HFF-Myc (cell line): ENCODE data around the gene GNG7.
"Not testable (repeated sequence)": the region's sequence is repeated elsewhere in the genome, so short reads cannot be mapped to it uniquely, and the experiment has no call there.

Experiments
- DNase-seq: peaks from one replicate; pipeline ENCODE4 v3.0.0-alpha.2; 2011; ENCODE audit warnings: low read depth; ENCODE audit errors: extremely low read depth
- H3K4me3 ChIP-seq: replicated peaks from 2 replicates; pipeline ENCODE4 v1.5.1; 2011; ENCODE audit warnings: low read depth, mild to moderate bottlenecking, control low read depth, low read length
- TF ChIP-seq, protein P1 (sequence below): IDR thresholded peaks from 2 replicates; pipeline ENCODE4 v1.5.1; 2012; ENCODE audit warnings: mild to moderate bottlenecking, low read depth, low read length, control low read depth; ENCODE audit errors: missing control alignments

The GNG7 gene

DNA sequence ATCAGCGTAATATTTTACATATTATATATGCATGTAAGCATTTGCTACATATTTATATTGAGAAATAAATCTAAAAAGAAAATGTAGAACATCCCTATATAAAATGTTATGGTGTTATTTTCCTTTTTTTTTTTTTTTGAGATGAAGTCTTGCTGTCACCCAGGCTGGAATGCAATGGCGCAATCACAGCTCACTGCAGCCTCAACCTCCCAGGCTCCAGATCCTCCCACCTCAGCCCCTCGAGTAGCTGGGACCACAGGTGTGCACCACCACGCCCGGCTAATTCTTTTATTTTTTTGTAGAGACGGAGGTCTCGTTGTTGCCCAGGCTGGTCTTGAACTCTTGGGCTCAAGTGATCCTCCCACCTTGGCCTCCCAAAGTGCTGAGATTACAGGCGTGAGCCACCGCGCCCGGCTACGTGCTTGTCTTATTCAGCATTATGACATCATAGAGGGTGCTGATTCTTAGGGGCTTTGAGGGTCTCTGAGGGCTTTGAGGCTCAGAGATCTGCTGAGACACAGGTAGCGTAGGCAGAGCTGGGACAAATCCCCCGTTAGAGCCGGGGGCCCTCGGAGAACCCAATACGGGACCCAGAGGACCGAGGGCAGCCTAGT is 124.7 kb downstream of the GNG7 start:
- TF ChIP-seq, protein P1, sequence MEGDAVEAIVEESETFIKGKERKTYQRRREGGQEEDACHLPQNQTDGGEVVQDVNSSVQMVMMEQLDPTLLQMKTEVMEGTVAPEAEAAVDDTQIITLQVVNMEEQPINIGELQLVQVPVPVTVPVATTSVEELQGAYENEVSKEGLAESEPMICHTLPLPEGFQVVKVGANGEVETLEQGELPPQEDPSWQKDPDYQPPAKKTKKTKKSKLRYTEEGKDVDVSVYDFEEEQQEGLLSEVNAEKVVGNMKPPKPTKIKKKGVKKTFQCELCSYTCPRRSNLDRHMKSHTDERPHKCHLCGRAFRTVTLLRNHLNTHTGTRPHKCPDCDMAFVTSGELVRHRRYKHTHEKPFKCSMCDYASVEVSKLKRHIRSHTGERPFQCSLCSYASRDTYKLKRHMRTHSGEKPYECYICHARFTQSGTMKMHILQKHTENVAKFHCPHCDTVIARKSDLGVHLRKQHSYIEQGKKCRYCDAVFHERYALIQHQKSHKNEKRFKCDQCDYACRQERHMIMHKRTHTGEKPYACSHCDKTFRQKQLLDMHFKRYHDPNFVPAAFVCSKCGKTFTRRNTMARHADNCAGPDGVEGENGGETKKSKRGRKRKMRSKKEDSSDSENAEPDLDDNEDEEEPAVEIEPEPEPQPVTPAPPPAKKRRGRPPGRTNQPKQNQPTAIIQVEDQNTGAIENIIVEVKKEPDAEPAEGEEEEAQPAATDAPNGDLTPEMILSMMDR, result no peak
- no peak for DNase-seq
- no peak overlapping the region for H3K4me3 ChIP-seq

DNA sequence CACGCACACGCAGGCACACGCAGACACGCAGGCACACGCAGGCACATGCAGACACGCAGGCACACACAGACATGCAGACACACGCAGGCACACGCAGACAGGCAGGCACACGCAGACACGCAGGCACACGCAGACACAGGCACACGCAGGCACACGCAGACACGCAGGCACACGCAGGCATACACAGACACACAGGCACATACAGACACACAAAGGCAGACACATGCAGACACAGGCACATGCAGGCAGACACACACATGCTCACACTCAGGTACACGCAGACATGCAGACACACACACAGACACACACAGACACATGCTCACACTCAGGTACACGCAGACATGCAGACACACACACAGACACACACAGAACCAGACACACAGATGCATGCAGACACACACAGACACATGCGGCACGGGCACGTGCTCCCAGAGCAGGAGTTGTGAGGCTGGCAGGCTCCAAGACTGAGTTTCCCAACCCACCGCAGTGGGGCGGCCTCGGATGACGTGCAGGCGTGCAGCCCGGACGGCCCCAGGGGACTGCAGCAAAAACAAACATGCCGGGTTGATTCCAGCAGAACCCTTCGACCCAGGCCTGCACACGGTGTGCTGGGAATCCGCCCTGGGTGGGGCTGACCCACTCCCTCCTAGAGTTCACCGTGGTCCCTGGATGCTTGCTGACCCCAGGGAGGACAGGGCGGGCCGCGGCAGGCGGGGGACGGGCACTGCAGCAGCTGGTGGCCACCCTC is 126.6 kb downstream of the GNG7 start:
- TF ChIP-seq, protein P1, result no peak
- DNase-seq, result no peak
- H3K4me3 ChIP-seq, result no peak overlapping the region

DNA sequence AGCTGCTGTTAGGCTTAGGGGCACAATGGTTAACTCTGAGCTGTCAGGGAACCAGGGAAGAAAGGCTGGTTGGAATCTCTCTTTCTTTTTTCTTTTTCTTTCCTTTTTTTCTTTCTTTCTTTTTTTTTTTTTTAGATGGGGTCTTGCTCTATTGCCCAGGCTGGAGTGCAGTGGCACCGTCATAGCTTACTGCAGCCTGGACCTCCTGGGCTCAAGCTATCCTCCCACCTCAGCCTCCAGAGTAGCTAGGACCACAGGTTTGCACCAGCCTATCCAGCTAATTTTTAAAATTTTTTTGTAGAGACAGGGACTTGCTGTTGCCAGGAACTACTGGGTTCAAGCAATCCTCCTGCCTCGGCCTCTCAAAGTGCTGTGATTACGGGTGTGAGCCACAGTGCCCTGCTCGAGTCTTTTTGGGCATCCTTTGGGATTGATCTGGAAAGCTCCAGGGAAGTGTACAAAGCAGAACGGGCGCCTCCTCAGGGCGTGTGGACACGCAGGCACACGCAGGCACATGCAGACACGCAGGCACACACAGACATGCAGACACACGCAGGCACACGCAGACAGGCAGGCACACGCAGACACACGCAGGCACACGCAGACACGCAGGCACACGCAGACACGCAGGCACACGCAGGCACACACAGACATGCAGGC is 127.4 kb downstream of the GNG7 start:
- H3K4me3 ChIP-seq, result no peak overlapping the region
- TF ChIP-seq, protein P1, result no peak
- no peak for DNase-seq

DNA sequence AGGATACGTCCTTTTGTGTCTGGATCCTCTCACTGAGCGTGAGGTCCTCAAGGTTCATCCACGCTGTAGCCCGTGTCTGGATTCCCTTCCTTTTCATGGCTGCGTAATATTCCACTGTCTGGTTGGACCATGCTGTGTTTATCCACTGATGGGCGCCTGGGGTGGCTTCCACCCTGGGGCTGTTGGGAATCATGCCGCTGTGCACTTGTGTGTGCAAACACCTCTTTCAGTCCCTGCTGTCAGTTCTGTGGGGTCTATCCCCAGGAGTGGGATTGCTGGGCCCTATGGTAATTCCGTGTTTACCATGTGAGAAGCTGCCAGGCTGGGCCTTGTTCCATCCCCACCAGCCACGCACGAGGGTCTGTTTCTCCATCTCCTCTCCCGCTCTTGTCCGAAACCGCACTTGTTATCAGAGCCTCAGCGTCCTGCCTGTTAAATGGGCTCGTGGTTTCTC is 128.0 kb downstream of the GNG7 start:
- H3K4me3 ChIP-seq, result no peak overlapping the region
- TF ChIP-seq, protein P1, result no peak
- DNase-seq, result no peak

DNA sequence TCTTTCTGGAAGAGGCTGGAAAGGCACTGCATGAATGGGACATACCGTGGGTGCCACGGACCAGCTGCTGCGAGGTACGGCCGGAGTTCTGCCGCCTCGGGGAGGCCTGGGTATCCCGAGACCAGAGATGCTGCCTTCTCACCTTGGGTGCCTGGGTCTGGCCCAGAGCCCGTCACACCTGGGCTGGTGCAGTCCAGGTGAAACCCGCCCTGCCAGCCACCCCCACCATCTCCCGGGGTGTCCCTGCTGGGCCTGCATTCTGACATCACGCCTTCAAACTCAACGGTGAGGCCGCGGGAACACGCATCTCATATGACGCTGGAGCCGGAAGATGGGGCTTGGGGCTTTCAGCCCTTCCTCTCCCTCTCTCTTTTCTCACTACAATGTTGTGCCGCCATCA is 128.6 kb downstream of the GNG7 start:
- no peak overlapping the region for H3K4me3 ChIP-seq
- TF ChIP-seq, protein P1, result no peak
- DNase-seq, result no peak

DNA sequence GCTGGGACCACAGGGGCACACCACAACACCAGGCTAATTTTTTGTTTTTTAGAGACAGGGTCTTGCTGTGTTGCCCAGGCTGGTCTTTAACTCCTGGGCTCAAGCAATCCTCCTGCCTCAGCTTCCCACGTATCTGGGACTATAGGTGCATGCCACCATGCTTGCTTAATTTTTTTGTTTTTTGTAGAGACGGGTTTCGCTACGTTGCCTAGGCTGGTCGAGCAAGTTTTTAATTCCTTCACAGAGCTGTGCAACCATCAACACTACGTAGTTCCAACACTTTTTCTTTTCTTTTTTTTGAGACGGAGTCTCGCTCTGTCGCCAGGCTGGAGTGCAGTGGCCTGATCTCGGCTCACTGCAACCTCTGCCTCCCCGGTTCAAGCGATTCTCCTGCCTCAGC is 130.3 kb downstream of the GNG7 start:
- H3K4me3 ChIP-seq, DNase-seq: not testable (repeated sequence)
